ENCODE results near the gene DHRS9.

DNA sequence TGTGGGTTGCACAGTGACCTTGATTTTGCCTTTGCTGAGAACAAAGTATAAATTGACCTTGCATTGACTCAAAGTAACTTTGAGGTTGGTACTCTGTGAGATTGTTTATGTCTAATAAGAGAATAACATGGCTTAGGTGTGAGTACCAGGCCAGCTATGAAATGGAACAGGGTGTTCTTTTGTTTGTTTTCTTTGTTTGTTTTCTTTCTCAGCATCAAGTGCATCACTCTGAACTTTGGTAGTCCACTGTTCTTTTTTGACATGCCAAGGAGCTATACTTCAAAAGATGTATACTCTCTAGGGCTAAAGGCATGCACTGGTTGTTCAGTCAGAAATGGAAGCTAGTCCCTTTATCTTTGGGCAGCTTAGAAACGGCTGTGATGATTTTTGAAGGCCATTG is 43.3 kb upstream of the DHRS9 start:
- TF ChIP-seq, protein P1, sequence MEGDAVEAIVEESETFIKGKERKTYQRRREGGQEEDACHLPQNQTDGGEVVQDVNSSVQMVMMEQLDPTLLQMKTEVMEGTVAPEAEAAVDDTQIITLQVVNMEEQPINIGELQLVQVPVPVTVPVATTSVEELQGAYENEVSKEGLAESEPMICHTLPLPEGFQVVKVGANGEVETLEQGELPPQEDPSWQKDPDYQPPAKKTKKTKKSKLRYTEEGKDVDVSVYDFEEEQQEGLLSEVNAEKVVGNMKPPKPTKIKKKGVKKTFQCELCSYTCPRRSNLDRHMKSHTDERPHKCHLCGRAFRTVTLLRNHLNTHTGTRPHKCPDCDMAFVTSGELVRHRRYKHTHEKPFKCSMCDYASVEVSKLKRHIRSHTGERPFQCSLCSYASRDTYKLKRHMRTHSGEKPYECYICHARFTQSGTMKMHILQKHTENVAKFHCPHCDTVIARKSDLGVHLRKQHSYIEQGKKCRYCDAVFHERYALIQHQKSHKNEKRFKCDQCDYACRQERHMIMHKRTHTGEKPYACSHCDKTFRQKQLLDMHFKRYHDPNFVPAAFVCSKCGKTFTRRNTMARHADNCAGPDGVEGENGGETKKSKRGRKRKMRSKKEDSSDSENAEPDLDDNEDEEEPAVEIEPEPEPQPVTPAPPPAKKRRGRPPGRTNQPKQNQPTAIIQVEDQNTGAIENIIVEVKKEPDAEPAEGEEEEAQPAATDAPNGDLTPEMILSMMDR (IDR thresholded peaks at IDR 0.05), result no peak
- TF ChIP-seq POLR2A (IDR thresholded peaks at IDR 0.05), result no peak

Measured in esophagus squamous epithelium (tissue), 4 donors.